ENCODE data around the gene NSF. TPM values are rescaled to one million over a fixed set of nuclear protein-coding genes. Genes with fewer than 3 reads are reported as not detected.

The NSF gene
- total and polyA plus RNA-seq, 2 donors (not counting 1 experiment from before 2014, with no cell fraction given) = 65.5 to 66.7 TPM

DNA sequence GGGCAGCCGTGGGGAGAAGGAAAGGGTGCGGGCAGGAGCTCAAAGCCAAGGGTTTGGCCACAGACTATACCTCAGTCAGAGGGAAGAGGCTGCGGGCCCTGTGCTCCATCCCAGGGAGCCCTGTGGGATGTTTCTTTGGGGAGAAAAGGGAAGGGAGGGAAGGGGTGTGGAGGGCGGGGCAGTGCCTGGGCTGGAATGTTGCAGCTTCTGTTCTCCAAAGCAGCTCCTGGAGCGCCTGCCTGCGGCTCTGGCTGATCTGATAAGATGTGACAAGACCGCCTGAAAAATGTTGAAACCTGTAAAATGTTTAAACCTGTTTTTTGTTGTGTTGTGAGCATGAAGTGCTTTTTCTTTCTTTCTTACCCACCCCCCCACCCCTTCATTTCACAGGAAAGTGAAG, 195.2 kb downstream of the NSF start:
- Histone ChIP-seq H4K20me1 (ENCODE audit: control insufficient read depth, extremely low read depth, insufficient read depth, low read length) (no peaks in the 10 kb centered on the region), H3K27me3 (ENCODE audit: control insufficient read depth, insufficient read depth, low read length) (no peaks in the 10 kb centered on the region), H3K79me2 (ENCODE audit: control insufficient read depth, insufficient read depth, low read length) (no peaks in the 10 kb centered on the region), H3K9ac (ENCODE audit: insufficient read depth, low read length) (no peak overlapping the region), H3K36me3 (ENCODE audit: control insufficient read depth, insufficient read depth, low read length) (no peaks in the 10 kb centered on the region), H3K27ac (ENCODE audit: insufficient read depth, low read length) (no peak overlapping the region), H3K9me3 (ENCODE audit: control insufficient read depth, insufficient read depth, low read depth, low read length) (no peaks in the 10 kb centered on the region), H3K4me2 (ENCODE audit: extremely low read depth, insufficient read depth, low read length) (no peak overlapping the region), H2AFZ (ENCODE audit: low read length) (no peak overlapping the region), H3K4me3 (replicated peaks in 1 of 4; ENCODE audit: control extremely low read depth in 1 of 4, insufficient read depth in 1 of 4, low read depth in 3 of 4, low read length in 4 of 4) (no peak overlapping the region), H3K4me1 (ENCODE audit: control insufficient read depth, extremely low read depth, insufficient read depth, low read length) (no peaks in the 10 kb centered on the region)
- TF ChIP-seq EZH2 (IDR thresholded peaks at IDR 0.05; ENCODE audit: low read length, missing control alignments) = no peak
- DNase-seq (ENCODE audit: low read depth in 2 of 2) = no peak

DNA sequence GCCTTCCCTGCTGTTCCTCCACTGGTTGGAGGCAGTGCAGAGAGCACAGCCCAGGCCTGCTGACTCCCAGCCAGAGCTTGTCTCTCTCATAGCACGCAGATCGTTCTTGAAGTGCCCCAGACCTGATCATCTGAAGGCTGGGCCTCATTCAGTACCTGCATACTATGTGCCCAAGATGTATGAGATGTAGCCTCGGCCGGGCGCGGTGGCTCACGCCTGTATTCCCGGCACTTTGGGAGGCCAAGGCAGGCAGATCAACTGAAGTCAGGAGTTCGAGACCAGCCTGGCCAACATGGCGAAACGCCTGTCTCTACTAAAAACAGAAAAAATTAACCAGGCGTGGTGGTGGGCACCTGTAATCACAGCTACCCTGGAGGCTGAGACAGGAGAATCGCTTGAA, 197.0 kb downstream of the NSF start:
- Histone ChIP-seq H3K4me3 (replicated peaks in 1 of 4; ENCODE audit: control extremely low read depth in 1 of 4, insufficient read depth in 1 of 4, low read depth in 3 of 4, low read length in 4 of 4) (no peak overlapping the region), H3K9me3 (ENCODE audit: control insufficient read depth, insufficient read depth, low read depth, low read length) (no peaks in the 10 kb centered on the region), H3K4me2 (ENCODE audit: extremely low read depth, insufficient read depth, low read length) (no peak overlapping the region), H3K79me2 (ENCODE audit: control insufficient read depth, insufficient read depth, low read length) (no peaks in the 10 kb centered on the region), H3K27ac (ENCODE audit: insufficient read depth, low read length) (no peak overlapping the region), H2AFZ (ENCODE audit: low read length) (no peak overlapping the region), H3K36me3 (ENCODE audit: control insufficient read depth, insufficient read depth, low read length) (no peaks in the 10 kb centered on the region), H3K9ac (ENCODE audit: insufficient read depth, low read length) (no peak overlapping the region), H4K20me1 (ENCODE audit: control insufficient read depth, extremely low read depth, insufficient read depth, low read length) (no peaks in the 10 kb centered on the region), H3K4me1 (ENCODE audit: control insufficient read depth, extremely low read depth, insufficient read depth, low read length) (no peaks in the 10 kb centered on the region), H3K27me3 (ENCODE audit: control insufficient read depth, insufficient read depth, low read length) (no peaks in the 10 kb centered on the region)
- DNase-seq (ENCODE audit: low read depth in 2 of 2) = no peak
- no peak for TF ChIP-seq EZH2 (IDR thresholded peaks at IDR 0.05; ENCODE audit: low read length, missing control alignments)
- TF ChIP-seq, protein P1, sequence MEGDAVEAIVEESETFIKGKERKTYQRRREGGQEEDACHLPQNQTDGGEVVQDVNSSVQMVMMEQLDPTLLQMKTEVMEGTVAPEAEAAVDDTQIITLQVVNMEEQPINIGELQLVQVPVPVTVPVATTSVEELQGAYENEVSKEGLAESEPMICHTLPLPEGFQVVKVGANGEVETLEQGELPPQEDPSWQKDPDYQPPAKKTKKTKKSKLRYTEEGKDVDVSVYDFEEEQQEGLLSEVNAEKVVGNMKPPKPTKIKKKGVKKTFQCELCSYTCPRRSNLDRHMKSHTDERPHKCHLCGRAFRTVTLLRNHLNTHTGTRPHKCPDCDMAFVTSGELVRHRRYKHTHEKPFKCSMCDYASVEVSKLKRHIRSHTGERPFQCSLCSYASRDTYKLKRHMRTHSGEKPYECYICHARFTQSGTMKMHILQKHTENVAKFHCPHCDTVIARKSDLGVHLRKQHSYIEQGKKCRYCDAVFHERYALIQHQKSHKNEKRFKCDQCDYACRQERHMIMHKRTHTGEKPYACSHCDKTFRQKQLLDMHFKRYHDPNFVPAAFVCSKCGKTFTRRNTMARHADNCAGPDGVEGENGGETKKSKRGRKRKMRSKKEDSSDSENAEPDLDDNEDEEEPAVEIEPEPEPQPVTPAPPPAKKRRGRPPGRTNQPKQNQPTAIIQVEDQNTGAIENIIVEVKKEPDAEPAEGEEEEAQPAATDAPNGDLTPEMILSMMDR (conservative IDR thresholded peaks at IDR 0.05 in 1 of 2, IDR thresholded peaks at IDR 0.05 in 1 of 2; ENCODE audit: low read depth in 1 of 2, low read length in 2 of 2) = no peak

DNA sequence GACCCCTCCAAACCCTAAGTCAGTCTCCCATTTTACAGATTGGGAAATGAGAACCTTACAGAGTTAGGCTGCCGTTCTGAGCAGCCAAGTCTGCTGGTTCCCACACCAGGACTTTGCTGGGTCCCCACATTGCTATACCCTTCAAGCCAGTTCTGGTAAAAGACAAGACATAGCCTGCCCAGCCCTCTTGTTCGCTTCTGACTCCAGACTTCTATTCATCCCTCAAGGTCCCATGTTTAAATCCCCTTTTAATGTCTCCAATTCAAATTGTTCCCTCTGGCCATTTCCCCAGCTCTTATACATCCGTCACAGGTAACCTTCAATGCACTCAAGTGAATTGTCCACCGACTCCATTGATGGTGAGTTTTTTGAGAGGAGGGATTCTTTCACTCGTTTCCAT, 197.8 kb downstream of the NSF start:
- H4K20me1 ChIP-seq (ENCODE audit: control insufficient read depth, extremely low read depth, insufficient read depth, low read length) = no peaks in the 10 kb centered on the region
- no peaks in the 10 kb centered on the region for H3K4me1 ChIP-seq (ENCODE audit: control insufficient read depth, extremely low read depth, insufficient read depth, low read length)
- H3K27me3 ChIP-seq (ENCODE audit: control insufficient read depth, insufficient read depth, low read length) = peaks cover 2% of the 10 kb centered on the region
- no peak for TF ChIP-seq EZH2 (IDR thresholded peaks at IDR 0.05; ENCODE audit: low read length, missing control alignments)
- TF ChIP-seq, protein P1 (conservative IDR thresholded peaks at IDR 0.05 in 1 of 2, IDR thresholded peaks at IDR 0.05 in 1 of 2; ENCODE audit: low read depth in 1 of 2, low read length in 2 of 2) = no peak
- DNase-seq (ENCODE audit: low read depth in 2 of 2) = no peak
- no peaks in the 10 kb centered on the region for H3K9me3 ChIP-seq (ENCODE audit: control insufficient read depth, insufficient read depth, low read depth, low read length)
- no peak overlapping the region for H3K4me3 ChIP-seq (replicated peaks in 1 of 4; ENCODE audit: control extremely low read depth in 1 of 4, insufficient read depth in 1 of 4, low read depth in 3 of 4, low read length in 4 of 4)
- no peak overlapping the region for H2AFZ ChIP-seq (ENCODE audit: low read length)
- H3K36me3 ChIP-seq (ENCODE audit: control insufficient read depth, insufficient read depth, low read length) = no peaks in the 10 kb centered on the region
- no peaks in the 10 kb centered on the region for H3K79me2 ChIP-seq (ENCODE audit: control insufficient read depth, insufficient read depth, low read length)
- H3K9ac ChIP-seq (ENCODE audit: insufficient read depth, low read length) = no peak overlapping the region
- H3K4me2 ChIP-seq (ENCODE audit: extremely low read depth, insufficient read depth, low read length) = no peak overlapping the region
- no peak overlapping the region for H3K27ac ChIP-seq (ENCODE audit: insufficient read depth, low read length)
